Trophoblast cell (in vitro differentiated cells and primary cell): ENCODE data around the gene KLHL30.

Source experiments
- DNase-seq, 2 donors: peaks; one replicate each; pipeline ENCODE4 v3.0.0-alpha.2; 2016
- H2AFZ ChIP-seq: 2 replicates; pipeline ENCODE4 v1.6.1; 2013; ENCODE audit warnings: low read length, moderate library complexity, mild to moderate bottlenecking; ENCODE audit not compliant: insufficient read depth, poor library complexity
- H2AK5ac ChIP-seq: 2 replicates; pipeline ENCODE4 v1.6.1; 2013; ENCODE audit warnings: mild to moderate bottlenecking, low read length
- H2BK120ac ChIP-seq: 2 replicates; pipeline ENCODE4 v1.6.1; 2013; ENCODE audit warnings: low read length, mild to moderate bottlenecking, moderate library complexity; ENCODE audit not compliant: insufficient read depth, poor library complexity
- H2BK12ac ChIP-seq: 2 replicates; pipeline ENCODE4 v1.6.1; 2013; ENCODE audit warnings: mild to moderate bottlenecking, low read length, moderate library complexity
- H2BK5ac ChIP-seq: 2 replicates; pipeline ENCODE4 v1.6.1; 2013; ENCODE audit warnings: low read length, low read depth, moderate library complexity, mild to moderate bottlenecking; ENCODE audit not compliant: poor library complexity
- H3K14ac ChIP-seq: 2 replicates; pipeline ENCODE4 v1.6.1; 2013; ENCODE audit warnings: mild to moderate bottlenecking, low read length
- H3K18ac ChIP-seq: 2 replicates; pipeline ENCODE4 v1.6.1; 2013; ENCODE audit warnings: mild to moderate bottlenecking, low read length
- H3K23ac ChIP-seq: 2 replicates; pipeline ENCODE4 v1.6.1; 2013; ENCODE audit warnings: low read length
- H3K27ac ChIP-seq: 2 replicates; pipeline ENCODE4 v1.5.1; 2013; ENCODE audit warnings: low read depth, mild to moderate bottlenecking, inconsistent platforms, low read length, moderate library complexity
- H3K27me3 ChIP-seq: 2 replicates; pipeline ENCODE4 v1.6.1; 2013; ENCODE audit warnings: inconsistent platforms, mild to moderate bottlenecking, low read length, moderate library complexity; ENCODE audit not compliant: insufficient read depth
- H3K36me3 ChIP-seq, 2 experiments: 1 replicate in 1 of 2; 2 replicates in 1 of 2; pipeline ENCODE4 v1.6.1; 2013; ENCODE audit warnings: low read length in 2 of 2, mild to moderate bottlenecking in 2 of 2, moderate library complexity in 1 of 2; ENCODE audit not compliant: insufficient read depth in 2 of 2, control insufficient read depth in 1 of 2
- H3K4ac ChIP-seq: 2 replicates; pipeline ENCODE4 v1.6.1; 2013; ENCODE audit warnings: low read depth, mild to moderate bottlenecking, low read length, moderate library complexity
- H3K4me1 ChIP-seq, 2 experiments: 1 replicate in 1 of 2; 2 replicates in 1 of 2; pipeline ENCODE4 v1.6.1; 2013; ENCODE audit warnings: low read length in 2 of 2, mild to moderate bottlenecking in 2 of 2, moderate library complexity in 1 of 2; ENCODE audit not compliant: insufficient read depth in 2 of 2, control insufficient read depth in 1 of 2
- H3K4me2 ChIP-seq: 2 replicates; pipeline ENCODE4 v1.6.1; 2013; ENCODE audit warnings: inconsistent platforms, mild to moderate bottlenecking, low read length, moderate library complexity
- H3K4me3 ChIP-seq: 2 replicates; pipeline ENCODE4 v1.5.1; 2013; ENCODE audit warnings: mild to moderate bottlenecking, low read depth, low read length, inconsistent platforms
- H3K79me1 ChIP-seq: one replicate; pipeline ENCODE4 v1.6.1; 2013; ENCODE audit warnings: low read length
- H3K79me2 ChIP-seq: 2 replicates; pipeline ENCODE4 v1.6.1; 2013; ENCODE audit warnings: low read length, mild to moderate bottlenecking; ENCODE audit not compliant: control insufficient read depth, insufficient read depth, poor library complexity
- H3K9ac ChIP-seq: 2 replicates; pipeline ENCODE4 v1.6.1; 2013; ENCODE audit warnings: mild to moderate bottlenecking, low read length
- H3K9me3 ChIP-seq: 2 replicates; pipeline ENCODE4 v1.6.1; 2013; ENCODE audit warnings: low read depth, mild to moderate bottlenecking, control low read depth, inconsistent platforms, low read length; ENCODE audit not compliant: insufficient read depth
- H4K12ac ChIP-seq: 2 replicates; pipeline ENCODE4 v1.6.1; 2013; ENCODE audit warnings: low read depth, mild to moderate bottlenecking, low read length, moderate library complexity
- H4K8ac ChIP-seq: 2 replicates; pipeline ENCODE4 v1.6.1; 2013; ENCODE audit warnings: low read depth, mild to moderate bottlenecking, low read length, moderate library complexity
- H4K91ac ChIP-seq: one replicate; pipeline ENCODE4 v1.6.1; 2013; ENCODE audit warnings: low read depth, mild to moderate bottlenecking, low read length, moderate library complexity
- WGBS: extraction: QIAGEN DNeasy Blood & Tissue Kit; methylation state at CpG from one replicate; pipeline ENCODE4 v1.1.7; 2013; ENCODE audit warnings: missing lambda C conversion rate; ENCODE audit not compliant: insufficient read length, insufficient coverage; ENCODE audit errors: extremely low coverage; 5-methylcytosine and 5-hydroxymethylcytosine counted together

Gene KLHL30

GRCh38 chr2:238097201-238097987, 41.1 kb upstream of the KLHL30 start:
- H3K27ac ChIP-seq = no peak overlapping the region
- H3K9me3 ChIP-seq = peaks cover 3% of the 10 kb centered on the region
- no peak overlapping the region for H4K12ac ChIP-seq
- H3K4me1 ChIP-seq = no peaks in the 10 kb centered on the region
- H2BK120ac ChIP-seq = no peak overlapping the region
- no peak for DNase-seq
- no peak overlapping the region for H3K18ac ChIP-seq
- H2AFZ ChIP-seq = no peak overlapping the region
- no peak overlapping the region for H3K4me3 ChIP-seq
- H2BK12ac ChIP-seq = no peak overlapping the region
- H3K4me2 ChIP-seq = no peak overlapping the region
- H3K9ac ChIP-seq = no peak overlapping the region
- no peaks in the 10 kb centered on the region for H3K27me3 ChIP-seq
- H3K79me2 ChIP-seq = no peaks in the 10 kb centered on the region
- no CpG with 5 or more reads among the region's 19 CpGs for WGBS
- H2AK5ac ChIP-seq = no peak overlapping the region
- no peaks in the 10 kb centered on the region for H3K79me1 ChIP-seq
- no peak overlapping the region for H4K91ac ChIP-seq
- no peak overlapping the region for H2BK5ac ChIP-seq
- H3K23ac ChIP-seq = no peak overlapping the region
- no peak overlapping the region for H4K8ac ChIP-seq
- no peak overlapping the region for H3K4ac ChIP-seq
- no peak overlapping the region for H3K14ac ChIP-seq
- H3K36me3 ChIP-seq = no peaks in the 10 kb centered on the region

GRCh38 chr2:238097988-238098871, 40.2 kb upstream of the KLHL30 start:
- Histone ChIP-seq H3K27me3 (no peaks in the 10 kb centered on the region), H2BK5ac (no peak overlapping the region), H3K79me2 (no peaks in the 10 kb centered on the region), H3K4me1 (no peaks in the 10 kb centered on the region), H2BK12ac (no peak overlapping the region), H3K9me3 (peaks cover 3% of the 10 kb centered on the region), H2BK120ac (no peak overlapping the region), H2AFZ (no peak overlapping the region), H4K8ac (no peak overlapping the region), H2AK5ac (no peak overlapping the region), H3K23ac (no peak overlapping the region), H3K79me1 (no peaks in the 10 kb centered on the region), H3K4ac (no peak overlapping the region), H4K12ac (no peak overlapping the region), H3K9ac (no peak overlapping the region), H3K18ac (no peak overlapping the region), H3K14ac (no peak overlapping the region), H3K36me3 (no peaks in the 10 kb centered on the region), H3K4me3 (no peak overlapping the region), H4K91ac (no peak overlapping the region), H3K4me2 (no peak overlapping the region), H3K27ac (no peak overlapping the region)
- DNase-seq = peak; percentile 75 to 79
- WGBS = no CpG with 5 or more reads among the region's 37 CpGs

GRCh38 chr2:238098901-238099713, 39.4 kb upstream of the KLHL30 start:
- H3K4me3 ChIP-seq = no peak overlapping the region
- H2BK5ac ChIP-seq = no peak overlapping the region
- H3K18ac ChIP-seq = no peak overlapping the region
- no peaks in the 10 kb centered on the region for H3K79me1 ChIP-seq
- H3K36me3 ChIP-seq = no peaks in the 10 kb centered on the region
- H2AFZ ChIP-seq = no peak overlapping the region
- H2AK5ac ChIP-seq = no peak overlapping the region
- no peak overlapping the region for H4K8ac ChIP-seq
- H3K4me1 ChIP-seq = no peaks in the 10 kb centered on the region
- H2BK12ac ChIP-seq = no peak overlapping the region
- H3K14ac ChIP-seq = no peak overlapping the region
- H3K4me2 ChIP-seq = no peak overlapping the region
- H2BK120ac ChIP-seq = no peak overlapping the region
- H3K27me3 ChIP-seq = no peaks in the 10 kb centered on the region
- H3K27ac ChIP-seq = no peak overlapping the region
- no peak for DNase-seq
- no peak overlapping the region for H3K23ac ChIP-seq
- no peak overlapping the region for H4K91ac ChIP-seq
- peaks cover 3% of the 10 kb centered on the region for H3K9me3 ChIP-seq
- no CpG with 5 or more reads among the region's 17 CpGs for WGBS
- no peak overlapping the region for H3K9ac ChIP-seq
- no peak overlapping the region for H4K12ac ChIP-seq
- no peak overlapping the region for H3K4ac ChIP-seq
- no peaks in the 10 kb centered on the region for H3K79me2 ChIP-seq

GRCh38 chr2:238099714-238100048, 38.8 kb upstream of the KLHL30 start:
- Histone ChIP-seq H3K14ac (no peak overlapping the region), H3K4ac (no peak overlapping the region), H3K9me3 (peaks cover 3% of the 10 kb centered on the region), H2AK5ac (no peak overlapping the region), H2BK120ac (no peak overlapping the region), H2BK5ac (no peak overlapping the region), H4K12ac (no peak overlapping the region), H3K36me3 (no peaks in the 10 kb centered on the region), H3K9ac (no peak overlapping the region), H4K8ac (no peak overlapping the region), H3K27me3 (no peaks in the 10 kb centered on the region), H3K79me2 (no peaks in the 10 kb centered on the region), H3K27ac (no peak overlapping the region), H3K4me1 (no peaks in the 10 kb centered on the region), H3K23ac (no peak overlapping the region), H3K4me3 (no peak overlapping the region), H3K79me1 (no peaks in the 10 kb centered on the region), H2BK12ac (no peak overlapping the region), H3K18ac (no peak overlapping the region), H3K4me2 (no peak overlapping the region), H2AFZ (no peak overlapping the region), H4K91ac (no peak overlapping the region)
- no CpG with 5 or more reads among the region's 10 CpGs for WGBS
- DNase-seq = no peak
